Cardiac muscle cell (in vitro differentiated cells and primary cell): Measurements from ENCODE around the gene ZNF541. TPM values are rescaled to one million over a fixed set of nuclear protein-coding genes. Genes with fewer than 3 reads are reported as not detected.

Source experiments
- DNase-seq, 2 donors: peaks; one replicate each; pipeline versions ENCODE4 v3.0.0 to v3.0.0-alpha.2; 2010 to 2017; ENCODE audit warnings: low read depth in 1 of 2, low spot score in 1 of 2
- H3K27ac ChIP-seq: fragments of 200-600 bp; sonication (generic); 2 replicates; pipeline ENCODE4 v1.5.1; 2016
- H3K27me3 ChIP-seq: fragments of 200-600 bp; sonication (generic); 2 replicates; pipeline ENCODE4 v1.6.0; 2016; ENCODE audit warnings: control low read depth
- H3K36me3 ChIP-seq: fragments of 200-600 bp; sonication (generic); 2 replicates; pipeline ENCODE4 v1.5.1; 2016; ENCODE audit warnings: control low read depth
- H3K4me1 ChIP-seq: fragments of 200-600 bp; sonication (generic); 2 replicates; pipeline ENCODE4 v1.8.1; 2017; ENCODE audit warnings: low read depth, mild to moderate bottlenecking, mixed run types
- H3K4me3 ChIP-seq: fragments of 200-600 bp; sonication (generic); 2 replicates; pipeline ENCODE4 v1.5.1; 2016; ENCODE audit warnings: mild to moderate bottlenecking
- H3K9me3 ChIP-seq: fragments of 200-600 bp; sonication (generic); 2 replicates; pipeline ENCODE4 v1.5.1; 2017; ENCODE audit warnings: low read depth, mild to moderate bottlenecking, control low read depth
- CTCF ChIP-seq: IDR thresholded peaks from 2 replicates; pipeline ENCODE4 v1.5.1; 2012; ENCODE audit warnings: low read depth, mild to moderate bottlenecking, low read length
- polyA plus RNA-seq: library from polyadenylated mRNA; unstranded; fragments of >200 nt; fragmentation: Nextera tagmentation; extraction: Ambion mirVana; gene quantifications from 2 replicates; pipeline ENCODE4 v1.2.1, GENCODE V29; 2016
- total RNA-seq: library from RNA; depleted of rRNA; stranded (reverse); fragments of >200 nt; gene quantifications from 2 replicates; pipeline ENCODE4 v1.2.3, GENCODE V29; 2016

ZNF541 gene
- total and polyA plus RNA-seq, 2 experiments from 2014 or later = not detected

GRCh38 chr19:47580397-47580796, 7.4 kb upstream of the ZNF541 start:
- H3K27me3 ChIP-seq = no peaks in the 10 kb centered on the region
- DNase-seq = no peak
- H3K9me3 ChIP-seq = no peaks in the 10 kb centered on the region
- H3K36me3 ChIP-seq = no peaks in the 10 kb centered on the region
- H3K27ac ChIP-seq = no peak overlapping the region
- TF ChIP-seq CTCF = no peak
- H3K4me3 ChIP-seq = no peak overlapping the region
- H3K4me1 ChIP-seq = no peaks in the 10 kb centered on the region

- Histone ChIP-seq H3K4me1 (no peaks in the 10 kb centered on the region), H3K27me3 (no peaks in the 10 kb centered on the region)
- no peak for DNase-seq
Observed at GRCh38 chr19:47572635-47573034, 313 bp downstream of the ZNF541 start.

GRCh38 chr19:47569331-47569730, 3.6 kb downstream of the ZNF541 start:
- Histone ChIP-seq H3K9me3 (no peaks in the 10 kb centered on the region), H3K36me3 (no peaks in the 10 kb centered on the region), H3K27me3 (no peaks in the 10 kb centered on the region), H3K4me1 (no peaks in the 10 kb centered on the region), H3K27ac (no peak overlapping the region), H3K4me3 (no peak overlapping the region)
- TF ChIP-seq CTCF = no peak
- DNase-seq = no peak

More at GRCh38 chr19:47572635-47573034, 313 bp downstream of the ZNF541 start:
- no peak for TF ChIP-seq CTCF
- Histone ChIP-seq H3K27ac (no peak overlapping the region), H3K9me3 (no peaks in the 10 kb centered on the region), H3K4me3 (no peak overlapping the region), H3K36me3 (no peaks in the 10 kb centered on the region)

- TF ChIP-seq CTCF = no peak
- Histone ChIP-seq H3K36me3 (no peaks in the 10 kb centered on the region), H3K27ac (no peak overlapping the region), H3K27me3 (no peaks in the 10 kb centered on the region), H3K9me3 (no peaks in the 10 kb centered on the region), H3K4me1 (no peaks in the 10 kb centered on the region), H3K4me3 (no peak overlapping the region)
- DNase-seq = no peak
Observed at GRCh38 chr19:47564081-47564480, 8.9 kb downstream of the ZNF541 start.

- Histone ChIP-seq H3K4me1 (no peaks in the 10 kb centered on the region), H3K27ac (no peak overlapping the region), H3K4me3 (no peak overlapping the region), H3K36me3 (no peaks in the 10 kb centered on the region), H3K27me3 (no peaks in the 10 kb centered on the region), H3K9me3 (no peaks in the 10 kb centered on the region)
- no peak for TF ChIP-seq CTCF
- no peak for DNase-seq
Observed at GRCh38 chr19:47561440-47562057, 11.4 kb downstream of the ZNF541 start.
